Measurements from ENCODE around the gene IMMP2L.

Gene IMMP2L

DNA sequence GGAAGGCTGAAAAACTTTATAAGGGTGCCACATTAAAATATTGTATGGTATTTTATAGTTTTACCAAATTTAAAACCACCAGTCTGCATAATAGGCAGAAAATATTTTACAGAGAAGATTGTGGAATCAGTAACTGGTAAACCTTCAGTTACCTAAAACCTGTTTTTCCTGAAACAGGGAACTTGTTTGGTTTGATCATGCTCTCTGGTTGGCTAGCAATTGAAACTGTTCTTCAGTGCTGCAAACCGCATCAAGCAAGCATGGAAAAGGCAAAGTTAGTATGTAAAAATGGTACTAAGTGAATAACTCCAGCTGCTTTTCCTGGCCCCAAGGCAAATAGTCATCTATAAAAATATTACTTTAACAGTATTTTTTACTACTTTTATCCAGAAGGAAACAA lies 788.2 kb downstream of the IMMP2L start:
- no peak for DNase-seq

DNA sequence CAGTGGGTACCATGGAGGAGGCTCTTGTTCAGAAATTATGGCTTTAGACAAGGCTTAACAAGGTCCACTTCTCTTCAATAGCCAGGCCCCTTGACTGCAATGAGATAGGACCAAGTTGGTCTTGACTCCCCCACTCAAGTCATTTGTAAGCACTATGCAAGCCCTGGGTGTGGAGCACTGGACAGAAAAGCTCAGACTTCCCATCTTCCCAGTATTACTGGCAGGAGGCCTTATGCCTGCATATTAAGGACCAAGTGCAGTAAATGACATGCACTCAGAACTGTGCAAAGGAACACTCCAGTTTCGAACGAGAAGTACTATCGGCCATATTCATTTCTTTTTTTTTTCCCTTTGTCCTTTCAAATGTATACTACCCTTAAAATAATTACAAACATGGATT lies 789.7 kb downstream of the IMMP2L start:
- DNase-seq = no peak

DNA sequence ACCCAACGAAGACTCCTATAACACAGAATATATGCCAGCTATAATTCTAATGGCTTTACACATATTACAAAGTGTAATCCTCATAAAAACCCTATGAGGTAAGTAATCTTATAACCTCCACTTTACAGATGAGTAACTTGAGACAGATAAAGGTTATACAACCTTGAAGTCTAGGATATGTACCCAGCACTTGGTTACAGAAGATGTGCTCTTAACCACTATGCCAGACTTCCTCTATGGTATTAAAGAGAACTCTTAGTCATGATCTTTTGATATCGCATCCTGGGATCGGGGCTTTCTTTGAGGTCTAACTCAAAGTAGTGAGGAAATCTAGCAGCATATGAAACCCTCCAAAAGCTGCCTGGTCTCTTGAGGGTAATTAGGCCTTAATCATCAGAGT lies 790.6 kb downstream of the IMMP2L start:
- no peak for DNase-seq

DNA sequence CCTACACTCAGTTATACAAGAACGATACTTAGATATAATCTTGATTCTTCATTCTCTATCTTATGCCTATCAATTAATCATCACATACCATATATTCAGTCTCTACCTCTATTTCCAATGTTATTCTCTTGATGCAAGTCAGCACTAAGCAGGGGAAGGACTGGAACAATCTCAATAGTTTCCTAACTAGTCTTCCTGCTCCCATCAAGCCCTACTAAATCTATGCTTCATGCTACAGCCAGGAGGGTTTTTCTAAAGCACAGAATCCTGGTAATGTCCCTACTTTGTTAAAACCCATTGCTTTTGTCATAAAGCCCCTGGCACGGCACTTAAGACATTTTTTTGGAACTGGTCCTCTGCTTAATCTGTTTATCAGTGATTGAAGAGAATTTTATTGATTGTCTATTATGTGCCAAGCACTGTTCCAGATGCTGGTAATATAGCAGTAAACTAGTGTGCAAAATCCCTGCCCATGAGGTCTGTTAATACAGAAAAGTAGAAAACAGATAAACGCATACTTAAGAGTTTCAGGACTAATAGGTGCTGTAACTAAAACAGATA lies 794.7 kb downstream of the IMMP2L start:
- DNase-seq = no peak

DNA sequence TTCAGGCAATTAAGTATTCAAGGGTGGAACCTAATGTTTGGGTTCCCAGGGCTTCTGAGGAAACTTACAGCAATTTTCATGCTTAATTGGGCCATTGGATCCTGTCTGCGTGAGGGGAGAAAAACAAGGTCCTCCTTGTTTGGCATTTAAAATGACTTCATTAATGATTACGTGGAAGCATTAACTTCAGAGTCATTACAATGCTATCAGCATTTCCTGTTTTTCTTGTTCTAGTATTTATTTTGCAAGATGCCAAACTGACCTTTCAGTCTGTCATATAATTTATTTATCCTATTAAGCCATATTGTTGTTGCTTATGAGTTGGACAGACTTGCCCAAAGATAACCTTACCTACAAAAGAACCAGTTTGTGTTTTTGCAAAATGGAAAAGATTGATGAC lies 795.4 kb downstream of the IMMP2L start:
- DNase-seq = no peak

DNA sequence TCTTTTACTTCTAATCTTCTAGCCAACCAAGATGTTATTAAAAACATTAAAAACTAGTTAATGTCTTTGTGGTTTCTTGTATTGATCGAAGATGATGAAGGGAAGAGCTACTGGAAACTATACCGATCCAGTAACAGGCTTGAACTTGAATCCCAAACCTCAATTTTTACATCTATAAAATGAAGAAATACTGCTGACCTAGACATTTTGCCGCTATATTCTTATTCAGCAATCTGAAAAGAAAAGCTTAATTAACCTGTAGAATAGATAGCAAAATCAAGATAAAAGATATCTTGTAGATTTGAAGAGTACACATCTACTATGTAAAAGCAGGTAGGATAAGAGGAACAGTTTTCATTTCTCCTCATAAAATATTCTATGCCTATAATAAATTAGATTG lies 797.4 kb downstream of the IMMP2L start:
- no peak for DNase-seq

DNA sequence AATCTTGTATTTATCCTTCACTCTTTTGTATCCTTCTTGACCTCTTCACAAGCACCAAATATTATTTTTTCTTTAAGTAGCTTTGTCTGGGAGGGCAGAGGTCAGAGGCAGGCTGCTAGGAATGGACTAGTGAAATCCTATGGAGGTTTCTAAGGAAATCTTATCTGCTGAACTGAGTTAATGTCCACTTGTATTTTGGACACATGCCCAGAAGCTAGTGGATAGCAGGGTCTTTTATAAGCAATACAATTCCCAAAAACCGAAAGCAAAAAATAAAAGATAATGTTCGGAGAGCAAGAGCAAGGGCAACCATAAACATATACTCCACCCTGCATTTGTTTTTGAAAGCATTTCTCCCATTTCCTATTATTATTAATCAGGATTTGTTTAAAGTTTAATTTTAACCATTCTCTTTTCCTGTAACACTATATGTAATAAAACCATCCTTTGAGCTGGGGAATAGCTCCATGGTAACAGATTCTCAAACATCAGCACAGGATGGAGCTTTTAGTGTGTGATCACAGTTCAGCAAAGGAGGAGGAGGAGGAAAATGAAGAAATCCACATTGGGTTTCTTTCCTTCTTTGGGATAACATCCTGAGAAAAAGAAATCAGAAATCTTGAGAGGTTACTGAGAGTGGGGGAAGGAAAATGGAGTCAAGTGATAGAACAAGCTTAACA lies 799.6 kb downstream of the IMMP2L start:
- DNase-seq = no peak

DNA sequence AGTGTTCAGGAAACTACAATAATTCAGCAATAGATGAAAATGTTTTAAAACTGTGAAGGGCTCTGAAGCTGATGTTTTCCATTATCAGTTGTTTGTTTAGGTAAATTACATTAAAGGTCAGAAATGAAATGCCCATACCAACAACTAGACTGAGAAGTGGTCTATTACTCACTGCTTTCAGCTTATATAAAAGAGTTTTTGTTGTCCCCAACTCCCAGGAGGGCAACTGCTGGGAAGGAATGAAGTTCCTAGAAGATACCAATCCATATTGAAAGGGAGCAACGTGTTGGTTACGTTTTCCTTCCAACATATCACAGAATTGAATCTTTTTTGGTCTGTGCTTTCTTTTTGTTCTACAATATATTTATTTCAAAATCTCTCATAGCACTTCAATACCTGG lies 802.0 kb downstream of the IMMP2L start:
- DNase-seq = no peak

DNA sequence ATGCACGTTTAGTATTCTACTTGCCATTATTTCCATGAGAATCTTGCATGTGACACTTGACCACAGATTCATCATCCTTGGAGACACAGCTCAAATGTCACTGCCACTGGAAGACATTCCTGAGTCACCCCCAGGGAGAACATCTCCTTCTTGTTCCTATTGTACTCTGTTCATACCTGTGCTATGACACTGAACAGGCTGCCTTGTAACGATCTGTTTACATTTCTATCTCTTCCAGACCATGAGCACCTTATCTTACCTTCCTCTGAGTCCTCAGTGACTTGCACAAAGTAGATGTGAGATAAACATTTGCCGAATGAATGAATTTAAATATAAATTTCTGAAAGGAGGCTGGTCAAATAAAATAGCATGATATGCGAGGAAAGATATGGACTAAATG lies 803.2 kb downstream of the IMMP2L start:
- DNase-seq = no peak

DNA sequence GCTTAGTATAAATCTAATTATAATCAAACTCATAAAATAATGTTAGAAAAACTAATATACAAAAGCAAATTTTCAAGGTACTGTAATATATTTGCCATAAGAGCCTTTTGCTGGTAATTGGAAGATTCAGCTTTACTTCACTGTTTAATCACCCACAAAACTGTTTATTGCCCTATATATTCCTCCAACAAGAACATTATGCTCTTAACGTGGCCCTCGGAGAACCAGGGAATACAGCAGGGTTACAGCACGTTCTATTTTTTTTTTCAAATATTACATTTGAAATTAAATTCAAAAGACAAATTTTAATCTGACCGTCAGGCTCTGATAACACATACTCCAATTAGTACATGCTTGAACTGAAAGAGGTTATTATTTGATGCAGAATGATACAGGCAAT lies 807.6 kb downstream of the IMMP2L start:
- no peak for DNase-seq

DNA sequence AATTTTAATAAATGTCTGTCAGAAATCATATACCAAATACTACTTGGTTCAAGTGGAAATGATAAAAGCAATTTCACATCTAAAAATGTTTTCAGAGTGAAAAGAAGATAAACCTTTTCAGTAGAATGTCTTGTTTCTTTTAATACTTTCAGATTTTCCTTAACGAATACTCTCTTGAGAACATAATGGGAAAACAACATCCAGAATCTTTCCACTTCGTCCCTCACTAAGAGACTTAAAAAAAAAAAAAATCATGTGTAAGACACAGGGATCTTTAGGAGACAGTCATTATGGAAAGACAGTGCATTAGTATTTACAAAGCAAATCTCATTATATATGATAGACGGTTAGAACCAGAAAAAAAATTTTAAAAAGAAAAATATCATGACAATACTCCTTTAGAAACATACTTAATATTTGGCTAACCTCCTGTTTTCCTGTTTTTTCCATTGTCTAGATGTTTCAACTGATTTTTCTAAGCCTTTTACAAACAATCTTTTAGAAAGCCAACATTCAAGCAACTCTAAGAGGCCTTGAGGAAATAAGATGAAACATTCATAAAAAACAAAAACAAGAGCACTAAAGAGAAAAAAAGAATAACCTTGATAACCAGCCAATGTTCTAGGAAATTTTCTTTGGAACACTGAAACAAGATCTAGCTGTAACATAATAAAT lies 811.2 kb downstream of the IMMP2L start:
- DNase-seq = no peak

DNA sequence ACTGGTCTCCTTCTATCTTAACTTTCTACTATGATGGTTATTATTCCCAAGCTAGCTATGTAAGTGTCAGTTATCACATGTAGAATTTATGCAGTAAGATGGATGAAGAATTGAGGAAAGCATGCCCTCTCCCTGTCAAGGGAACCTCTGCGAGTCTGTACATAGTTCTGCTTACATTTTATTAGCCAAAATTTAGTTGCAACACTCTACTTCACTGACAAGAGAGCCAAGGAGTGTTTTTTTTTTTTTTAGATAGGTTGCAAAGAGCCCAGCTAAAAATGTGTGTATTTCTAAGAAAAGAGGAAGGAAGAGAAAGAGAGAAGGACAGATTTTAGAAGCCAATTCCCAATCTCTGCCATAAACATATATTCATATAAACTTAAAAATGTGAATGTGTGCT lies 829.1 kb downstream of the IMMP2L start:
- DNase-seq = no peak

DNA sequence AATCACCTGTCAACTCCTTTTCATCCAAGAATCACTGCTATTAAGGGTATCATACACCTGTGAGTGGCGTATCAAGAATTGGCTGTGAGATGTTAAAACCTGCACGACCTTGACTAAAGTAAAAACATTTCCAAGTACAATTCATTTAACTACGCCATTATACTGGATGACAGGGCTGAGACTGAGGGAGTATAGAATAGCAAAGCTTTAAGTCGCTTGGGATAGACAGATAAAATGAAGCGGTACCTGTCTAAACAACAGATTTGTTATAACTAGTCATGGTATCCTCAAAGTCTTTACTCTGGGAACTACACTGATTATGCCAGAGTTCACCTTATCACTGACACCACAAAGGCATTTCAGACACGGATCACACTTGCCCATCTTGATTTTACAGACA lies 837.5 kb downstream of the IMMP2L start:
- no peak for DNase-seq

DNA sequence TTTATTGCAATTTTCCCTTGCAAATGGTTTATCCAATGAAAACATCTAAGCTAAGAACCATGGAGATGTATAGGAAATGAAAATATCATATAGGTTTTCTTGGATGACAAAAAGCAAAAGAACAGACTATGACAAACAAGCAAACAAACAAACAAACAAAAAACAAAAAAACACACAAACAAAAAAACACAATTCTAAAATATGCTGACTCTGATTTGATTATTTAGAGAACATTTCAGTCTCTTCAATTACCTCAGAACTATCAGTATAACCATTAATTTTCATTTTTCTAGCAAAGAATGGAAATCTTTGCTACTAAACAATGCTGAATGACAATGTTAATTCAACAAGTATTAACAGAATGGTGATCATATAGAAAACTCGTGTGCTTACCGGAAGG lies 840.9 kb downstream of the IMMP2L start:
- DNase-seq = no peak

DNA sequence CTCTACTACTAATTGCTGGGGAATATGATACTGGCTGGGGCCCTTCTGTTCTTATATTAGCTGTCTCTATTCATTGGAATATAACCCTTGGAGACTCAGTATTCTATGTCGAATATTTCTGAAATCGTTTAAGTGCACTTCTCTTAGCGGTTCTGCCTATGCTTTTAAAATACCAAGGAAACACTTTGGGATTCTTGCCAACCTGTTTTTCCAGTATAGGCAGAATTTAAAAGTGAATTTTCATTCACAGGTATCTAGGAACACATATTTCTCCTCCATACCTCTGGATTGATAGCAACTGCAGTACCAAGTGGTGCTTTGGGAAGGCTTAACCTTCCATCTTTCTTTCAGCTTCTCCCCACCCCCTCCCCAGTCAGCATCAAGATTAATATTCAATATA lies 841.7 kb downstream of the IMMP2L start:
- no peak for DNase-seq

DNA sequence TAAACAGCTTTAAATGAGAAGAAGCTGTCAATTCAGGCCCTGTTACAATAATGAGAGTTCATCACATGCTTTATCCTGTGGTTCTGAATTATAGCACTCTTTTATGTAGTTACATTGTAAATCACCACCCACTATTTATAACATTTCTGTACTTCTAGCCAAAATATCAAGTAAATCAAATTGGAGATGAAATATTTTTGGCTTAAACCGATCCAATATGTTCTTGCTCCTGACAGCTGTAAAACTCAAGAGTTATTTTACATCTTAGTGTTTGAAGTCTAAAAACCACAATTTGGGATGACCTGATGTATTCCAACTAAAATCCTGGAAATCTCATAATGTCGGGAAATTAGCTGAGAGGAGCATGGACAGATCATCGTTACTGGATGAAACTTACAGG lies 842.6 kb downstream of the IMMP2L start:
- no peak for DNase-seq

DNA sequence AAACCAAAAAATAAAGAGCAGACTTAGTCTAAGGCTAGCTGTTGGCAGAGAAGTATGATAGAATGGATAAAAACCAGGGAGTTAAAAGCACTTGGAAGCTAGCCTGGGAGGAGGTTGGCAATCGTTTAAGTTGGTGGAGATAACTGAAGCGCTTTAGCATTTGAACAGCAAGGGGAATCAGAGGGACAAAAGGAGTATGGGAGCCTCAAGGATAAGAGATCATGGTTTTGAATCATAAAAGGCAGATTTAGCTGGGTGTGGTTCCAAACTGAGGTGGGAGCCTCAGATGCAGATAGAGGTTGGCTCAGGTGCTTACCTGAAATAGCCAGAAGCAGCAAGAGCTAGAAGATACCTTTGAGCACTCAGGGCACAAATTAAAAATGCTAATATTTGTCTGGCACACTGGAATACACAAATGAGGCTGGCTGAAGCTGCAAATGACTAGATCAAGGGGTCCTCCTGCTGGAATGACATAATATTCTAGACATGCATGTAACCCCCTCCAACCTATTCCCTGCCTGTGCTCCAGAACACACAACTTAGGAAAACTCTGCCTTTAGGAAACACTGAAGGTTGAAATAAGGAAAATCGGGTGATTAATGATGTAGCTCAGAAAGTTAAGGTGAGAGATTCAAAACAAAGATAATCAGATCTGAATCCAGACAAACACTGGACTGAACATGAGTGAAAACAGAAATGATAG lies 843.6 kb downstream of the IMMP2L start:
- DNase-seq = no peak

DNA sequence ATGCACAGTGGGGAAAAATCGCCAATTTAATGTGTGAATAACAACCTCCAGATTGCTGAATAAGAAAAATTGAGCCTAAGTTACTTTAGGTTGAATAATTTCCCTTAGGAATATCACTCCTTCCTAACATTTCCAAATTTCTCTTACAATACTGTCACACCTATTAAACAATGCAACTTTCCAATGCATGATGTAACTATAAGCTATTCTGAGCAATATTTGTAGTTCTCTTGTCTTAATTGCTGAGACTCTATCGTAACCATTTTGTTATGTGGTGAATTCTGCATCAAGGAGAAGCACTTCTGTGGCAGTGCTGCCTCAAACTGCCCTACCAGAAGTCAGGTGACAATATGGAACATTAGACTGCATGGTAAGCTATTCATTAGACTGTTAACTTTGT lies 858.1 kb downstream of the IMMP2L start:
- no peak for DNase-seq

DNA sequence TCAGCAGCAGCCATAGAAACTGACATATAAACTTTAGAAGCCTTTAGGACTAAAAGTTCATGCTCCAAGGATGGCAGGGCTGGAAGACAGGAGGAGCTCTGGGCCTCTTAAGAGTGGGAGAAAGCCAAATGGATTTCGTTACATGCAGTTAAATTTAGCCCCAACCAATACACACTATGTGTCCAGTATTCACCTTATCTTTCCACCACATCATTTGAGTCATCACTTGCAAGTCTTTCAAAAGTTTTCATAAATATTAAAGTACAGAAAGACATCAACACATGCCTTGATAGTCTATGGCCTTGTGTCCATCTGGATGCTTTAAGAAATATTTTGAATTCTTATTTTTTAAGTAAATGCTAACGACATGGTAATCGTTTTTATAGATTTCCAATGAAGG lies 863.7 kb downstream of the IMMP2L start:
- DNase-seq = no peak

DNA sequence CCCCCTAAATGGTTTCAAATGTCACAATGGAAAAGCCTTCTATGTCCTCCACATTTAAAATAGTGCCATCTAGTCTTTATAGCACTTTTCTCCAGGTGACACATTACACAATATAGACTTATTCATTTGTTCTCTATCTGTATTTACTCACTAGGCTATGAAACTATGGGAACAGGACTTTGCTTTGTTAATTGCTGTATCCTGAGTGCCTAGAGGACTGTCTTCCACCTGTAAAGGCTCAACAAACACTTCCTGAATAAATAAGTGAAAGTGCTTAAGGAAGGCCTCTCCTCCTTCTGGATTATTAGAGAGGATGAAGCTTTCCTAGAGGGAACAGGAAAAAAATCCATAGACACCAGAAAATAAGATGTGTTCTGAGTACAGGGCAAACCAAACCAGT lies 868.9 kb downstream of the IMMP2L start:
- no peak for DNase-seq

DNA sequence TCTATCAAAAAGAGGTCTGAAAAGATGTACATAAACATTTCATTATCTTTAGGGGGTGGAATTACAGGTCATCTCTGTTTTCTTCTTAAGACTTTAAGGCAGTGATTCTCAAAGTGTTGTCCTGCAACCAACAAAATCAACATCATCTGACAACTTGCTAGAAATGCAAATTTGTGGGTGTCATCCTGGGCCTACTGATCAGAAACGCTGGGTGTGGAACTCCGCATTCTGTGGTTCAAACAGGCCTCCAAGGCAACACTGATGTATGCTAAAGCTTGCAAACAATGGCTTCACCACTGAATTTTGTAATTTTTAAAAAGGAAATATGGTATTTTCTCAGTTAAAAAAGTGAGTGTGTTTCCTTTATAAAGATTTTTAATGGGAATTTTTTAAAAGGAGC lies 873.4 kb downstream of the IMMP2L start:
- no peak for DNase-seq

DNA sequence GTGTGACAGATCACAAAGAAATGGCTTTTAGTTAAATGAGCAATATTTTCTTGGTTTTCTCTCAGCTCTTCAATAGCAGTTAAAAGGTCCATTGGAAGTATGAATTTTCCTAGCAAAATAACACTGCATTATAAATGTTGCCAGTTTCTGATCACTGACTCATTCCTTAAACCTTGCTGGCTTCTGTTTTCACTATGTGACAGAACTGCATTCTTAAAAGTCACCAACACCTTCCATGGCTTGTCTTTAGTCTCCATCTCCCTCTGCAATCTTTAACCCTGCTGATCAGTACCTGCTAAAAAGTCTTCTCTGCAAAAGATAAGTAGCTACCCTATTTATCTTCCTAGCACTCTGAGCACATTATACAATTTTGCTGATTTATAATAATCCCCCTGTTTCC lies 876.4 kb downstream of the IMMP2L start:
- DNase-seq = no peak

DNA sequence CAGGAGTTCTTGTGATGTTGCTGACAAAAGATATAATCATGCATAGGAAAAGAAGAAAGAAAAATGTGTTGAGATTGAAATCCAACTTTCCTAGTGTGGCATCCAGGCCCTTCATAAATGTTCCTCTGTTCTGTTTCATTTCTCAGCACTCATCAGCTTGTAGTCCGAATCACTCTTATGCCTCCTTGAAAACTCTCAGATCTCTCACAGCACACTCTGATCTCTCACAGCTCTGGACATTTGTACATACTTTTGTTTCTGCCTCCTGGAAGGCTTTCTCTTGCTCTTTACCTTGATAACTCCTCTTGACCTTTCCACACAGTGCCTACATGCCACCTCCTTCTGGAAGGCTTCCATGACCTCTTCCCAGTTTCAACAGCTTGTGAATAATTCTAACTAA lies 880.4 kb downstream of the IMMP2L start:
- DNase-seq = no peak

DNA sequence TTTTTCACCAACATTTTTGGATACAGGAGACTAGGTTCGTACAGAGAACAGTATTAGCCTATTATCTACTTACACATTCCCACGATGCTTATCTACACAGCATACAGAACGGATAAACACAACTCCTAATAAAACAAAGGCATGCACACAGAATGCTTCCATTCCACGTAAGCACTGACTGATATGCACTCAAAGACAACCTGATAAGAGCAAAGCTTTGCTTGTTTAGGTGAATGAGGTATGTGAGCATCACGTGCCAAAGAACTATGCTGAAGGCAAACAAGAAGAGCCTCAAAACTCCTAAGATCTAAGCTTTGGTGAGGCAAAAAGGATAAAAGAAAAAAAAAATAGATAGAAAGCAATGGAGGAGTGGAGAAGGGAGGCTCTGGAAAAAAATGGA lies 884.9 kb downstream of the IMMP2L start:
- DNase-seq = no peak

Measured in T-helper 1 cell (primary cell).